Activated CD4-positive, alpha-beta T cell treated with anti-CD3 and anti-CD28 coated beads for 48 hours (primary cell): ENCODE measurements around the gene FAM135A.
A peak's percentile ranks its signal among the peaks of the same experiment; 100 is the strongest.
"Not testable (repeated sequence)": the region's sequence is repeated elsewhere in the genome, so short reads cannot be mapped to it uniquely, and the experiment has no call there.

Experiments used
- DNase-seq: peaks from one replicate; pipeline ENCODE4 v3.0.0-alpha.2; 2020

FAM135A gene

GRCh38 chr6:70549327-70549726, 136.0 kb downstream of the FAM135A start:
- no peak for DNase-seq

GRCh38 chr6:70551566-70551965, 138.3 kb downstream of the FAM135A start:
- DNase-seq, result no peak

GRCh38 chr6:70552286-70552940, 139.1 kb downstream of the FAM135A start:
- not testable (repeated sequence) for DNase-seq

GRCh38 chr6:70552974-70553373, 139.7 kb downstream of the FAM135A start:
- no peak for DNase-seq

- no peak for DNase-seq
Observed at GRCh38 chr6:70557998-70558397, 144.7 kb downstream of the FAM135A start.

- not testable (repeated sequence) for DNase-seq
Observed at GRCh38 chr6:70562401-70562800, 149.1 kb downstream of the FAM135A start.

GRCh38 chr6:70563530-70563929, 150.2 kb downstream of the FAM135A start:
- no peak for DNase-seq

- peak; percentile 96 for DNase-seq
Observed at GRCh38 chr6:70566751-70567382, 153.6 kb downstream of the FAM135A start, which contains the start of gene SDHAF4. TSS of gene SDHAF4 (plus strand) at chr6:70566930. CDS start at chr6:70566941, 11 bp downstream.

GRCh38 chr6:70574643-70575042, 161.3 kb downstream of the FAM135A start:
- no peak for DNase-seq

- DNase-seq, result no peak
Observed at GRCh38 chr6:70575899-70576495, 162.7 kb downstream of the FAM135A start.

- no peak for DNase-seq
Observed at GRCh38 chr6:70586114-70586513, 172.8 kb downstream of the FAM135A start.

GRCh38 chr6:70590400-70590799, 177.1 kb downstream of the FAM135A start:
- DNase-seq, result no peak

GRCh38 chr6:70592391-70593117, 179.2 kb downstream of the FAM135A start:
- DNase-seq, result no peak

GRCh38 chr6:70593118-70593486, 179.8 kb downstream of the FAM135A start:
- DNase-seq, result no peak

- peak; percentile 13 for DNase-seq
Observed at GRCh38 chr6:70599187-70599586, 185.9 kb downstream of the FAM135A start.

GRCh38 chr6:70601014-70601413, 187.7 kb downstream of the FAM135A start:
- DNase-seq, result no peak

- DNase-seq, result no peak
Observed at GRCh38 chr6:70604254-70604653, 190.9 kb downstream of the FAM135A start.

- DNase-seq, result not testable (repeated sequence)
Observed at GRCh38 chr6:70607371-70607770, 194.1 kb downstream of the FAM135A start.

GRCh38 chr6:70609181-70609580, 195.9 kb downstream of the FAM135A start:
- DNase-seq, result not testable (repeated sequence)
